NCI-H1092 (cell line): ENCODE measurements around the gene OR5L2.
"Not testable (repeated sequence)": the region's sequence is repeated elsewhere in the genome, so short reads cannot be mapped to it uniquely, and the experiment has no call there.

Source experiments
- DNase-seq: peaks from one replicate; lab custom pipeline; 2025; lab: John Stamatoyannopoulos, UW

The OR5L2 gene

GRCh38 chr11:55826919-55827318 lies at the start of gene OR5L2:
TSS of gene OR5L2 (plus strand) at chr11:55827219. CDS start at chr11:55827219, 0 bp downstream.
- no peak for DNase-seq

GRCh38 chr11:55791606-55792005 lies 35.4 kb upstream of the OR5L2 start:
- DNase-seq, result no peak

- no peak for DNase-seq
Observed at GRCh38 chr11:55793321-55793720, 33.7 kb upstream of the OR5L2 start.

- DNase-seq, result no peak
Observed at GRCh38 chr11:55795256-55795655, 31.8 kb upstream of the OR5L2 start, which contains the start of gene OR5D14. TSS of gene OR5D14 (plus strand) at chr11:55795556. CDS start at chr11:55795556, 0 bp downstream.

- no peak for DNase-seq
Observed at GRCh38 chr11:55806248-55806647, 20.8 kb upstream of the OR5L2 start.

GRCh38 chr11:55811067-55811466 lies 16.0 kb upstream of the OR5L2 start, which contains the start of gene OR5L1:
TSS of gene OR5L1 (plus strand) at chr11:55811367. CDS start at chr11:55811467, 100 bp downstream.
- no peak for DNase-seq

GRCh38 chr11:55819330-55819729 lies 7.7 kb upstream of the OR5L2 start, which contains the start of gene OR5D18:
TSS of gene OR5D18 (plus strand) at chr11:55819630. CDS start at chr11:55819630, 0 bp downstream.
- DNase-seq, result no peak

- no peak for DNase-seq
Observed at GRCh38 chr11:55838452-55838851, 11.4 kb downstream of the OR5L2 start, which contains the start of gene OR5D16. TSS of gene OR5D16 (plus strand) at chr11:55838752. CDS start at chr11:55838752, 0 bp downstream.

GRCh38 chr11:55847453-55847852 lies 20.4 kb downstream of the OR5L2 start:
- no peak for DNase-seq

- no peak for DNase-seq
Observed at GRCh38 chr11:55849037-55849436, 22.0 kb downstream of the OR5L2 start.

GRCh38 chr11:55852141-55852540 lies 25.1 kb downstream of the OR5L2 start:
- DNase-seq, result no peak

GRCh38 chr11:55854704-55855103 lies 27.7 kb downstream of the OR5L2 start:
- no peak for DNase-seq

GRCh38 chr11:55867354-55867753 lies 40.3 kb downstream of the OR5L2 start:
- DNase-seq, result not testable (repeated sequence)

- DNase-seq, result not testable (repeated sequence)
Observed at GRCh38 chr11:55872731-55873130, 45.7 kb downstream of the OR5L2 start.

- not testable (repeated sequence) for DNase-seq
Observed at GRCh38 chr11:55873146-55873545, 46.1 kb downstream of the OR5L2 start.
